Testis (tissue), 3 donors: Measurements from ENCODE around the gene VWC2. TPM values are rescaled to one million over a fixed set of nuclear protein-coding genes. Genes with fewer than 3 reads are reported as not detected.

Experiments used
- DNase-seq: peaks from one replicate; pipeline ENCODE4 v3.0.0-alpha.2; 2019
- H3K27ac ChIP-seq, 2 donors: fragments of 200-600 bp; sonication (generic); one replicate each; pipeline ENCODE4 v1.5.1; 2019
- H3K27me3 ChIP-seq: fragments of 200-600 bp; sonication (generic); one replicate; pipeline ENCODE4 v1.5.1; 2019
- H3K36me3 ChIP-seq: fragments of 200-600 bp; sonication (generic); one replicate; pipeline ENCODE4 v1.5.1; 2017; ENCODE audit warnings: low read depth; ENCODE audit errors: missing control alignments
- H3K4me1 ChIP-seq: fragments of 200-600 bp; sonication (generic); one replicate; pipeline ENCODE4 v1.5.1; 2019
- H3K4me3 ChIP-seq, 2 donors: fragments of 200-600 bp; sonication (generic); one replicate each; pipeline ENCODE4 v1.5.1; 2017 to 2019
- H3K9me3 ChIP-seq: fragments of 200-600 bp; sonication (generic); one replicate; pipeline ENCODE4 v1.5.1; 2017
- CTCF ChIP-seq, 3 experiments: fragments of 450-650 bp in 2 of 3; fragments of 200-600 bp in 1 of 3; sonication (generic) in 1 of 3; IDR thresholded peaks; one replicate each; pipeline ENCODE4 v1.5.1; 2016 to 2019; ENCODE audit warnings: antibody characterized with exemption in 3 of 3, mild to moderate bottlenecking in 2 of 3, moderate library complexity in 1 of 3
- POLR2A ChIP-seq: fragments of 450-650 bp; IDR thresholded peaks from one replicate; pipeline ENCODE4 v1.6.1; 2017; ENCODE audit warnings: antibody characterized with exemption, mild to moderate bottlenecking, moderate library complexity
- WGBS, 2 donors: methylation state at CpG; one replicate each; pipeline ENCODE4 v1.1.5; 2018; 5-methylcytosine and 5-hydroxymethylcytosine counted together
- intact Hi-C: fragments of 100-400 bp; cut with DNase I; formaldehyde crosslinking; loops from one replicate; pipeline ENCODE4 v1.15.1; 2023; ENCODE audit warnings: low total_unique reads
- polyA plus RNA-seq: library from polyadenylated mRNA; stranded (reverse); fragments of 350-450 nt; fragmentation: Illumina TruSeq; extraction: RNeasy Lipid Tissue Mini Kit (QIAGEN cat#74804); gene quantifications from one replicate; pipeline ENCODE4 v1.2.3, GENCODE V29; 2014; ENCODE audit warnings: low read depth, low replicate concordance; ENCODE audit not compliant: insufficient read depth
- total RNA-seq, 2 donors: library from RNA; depleted of rRNA; stranded (reverse); fragments of >200 nt; gene quantifications; one replicate each; pipeline ENCODE4 v1.2.3, GENCODE V29; 2016

VWC2 gene
- total and polyA plus RNA-seq, 3 donors from 2014 or later, result 0.08 to 0.31 (median 0.19) TPM

- WGBS, 2 donors, result 70 to 82% methylated on average over 1 of the region's 1 CpG
- Histone ChIP-seq H3K4me1 (no peaks in the 10 kb centered on the region), H3K9me3 (no peaks in the 10 kb centered on the region), H3K4me3 (no peak overlapping the region), H3K27ac (no peak overlapping the region), H3K27me3 (no peaks in the 10 kb centered on the region), H3K36me3 (no peaks in the 10 kb centered on the region)
- no peak for TF ChIP-seq CTCF (IDR thresholded peaks at IDR 0.05)
- DNase-seq, result no peak
- intact Hi-C loops, result no loop called here
Observed at GRCh38 chr7:49766966-49767365, 6.5 kb upstream of the VWC2 start.

DNA sequence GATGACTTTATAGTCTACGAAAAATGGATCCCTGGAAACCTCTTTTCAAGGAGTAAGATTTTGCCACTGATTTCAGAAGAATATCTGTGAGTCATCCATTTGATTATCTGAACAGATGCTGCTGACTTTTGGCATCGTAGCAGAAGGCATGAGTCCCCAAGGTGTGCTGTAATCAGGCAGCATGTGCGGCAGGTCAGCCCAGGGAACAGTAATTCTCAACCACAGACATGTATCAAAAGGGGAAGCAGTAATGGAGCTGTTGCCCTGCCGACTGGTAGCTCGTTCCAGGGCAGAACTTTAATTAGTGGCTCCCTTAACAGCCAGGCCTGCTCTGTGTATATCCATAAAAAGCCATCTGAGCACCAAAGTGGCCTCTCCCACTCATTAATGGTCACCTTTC, 5.7 kb upstream of the VWC2 start:
- Histone ChIP-seq H3K27me3 (no peaks in the 10 kb centered on the region), H3K9me3 (no peaks in the 10 kb centered on the region), H3K36me3 (no peaks in the 10 kb centered on the region), H3K27ac (no peak overlapping the region), H3K4me3 (no peak overlapping the region), H3K4me1 (no peaks in the 10 kb centered on the region)
- TF ChIP-seq CTCF (IDR thresholded peaks at IDR 0.05) (no peak), POLR2A (no peak)
- 82 to 88% methylated on average over 5 of the region's 5 CpGs for WGBS, 2 donors
- intact Hi-C loops, result no loop called here
- DNase-seq, result no peak

DNA sequence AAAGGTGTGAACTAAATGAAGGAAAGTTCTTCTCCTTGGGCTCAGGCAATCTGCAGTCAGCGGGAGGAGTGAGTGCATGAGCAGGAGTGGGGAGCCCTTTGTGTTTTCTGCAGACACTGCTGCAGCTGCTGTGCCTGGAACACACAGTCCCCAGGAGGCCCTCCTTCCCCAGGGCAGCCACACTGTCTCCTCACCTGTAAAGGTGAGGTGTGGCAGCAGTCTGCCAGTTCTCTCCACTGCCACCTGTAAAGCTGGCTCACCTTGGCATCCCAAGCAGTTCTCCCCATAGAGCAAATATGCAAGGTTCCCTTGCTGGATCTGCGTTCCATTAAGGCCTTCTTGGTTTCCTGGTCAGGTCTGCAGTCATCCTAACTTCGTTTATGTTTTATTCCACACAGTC, 5.2 kb upstream of the VWC2 start:
- no peak for TF ChIP-seq POLR2A
- no peak for TF ChIP-seq CTCF (IDR thresholded peaks at IDR 0.05)
- Histone ChIP-seq H3K27me3 (no peaks in the 10 kb centered on the region), H3K4me1 (no peaks in the 10 kb centered on the region), H3K36me3 (no peaks in the 10 kb centered on the region), H3K27ac (no peak overlapping the region), H3K4me3 (no peak overlapping the region), H3K9me3 (no peaks in the 10 kb centered on the region)
- intact Hi-C loops, result no loop called here
- DNase-seq, result no peak
- WGBS, 2 donors, result 65 to 85% methylated on average over 3 of the region's 3 CpGs

- TF ChIP-seq POLR2A, result no peak
- TF ChIP-seq CTCF (IDR thresholded peaks at IDR 0.05), result no peak
- no peaks in the 10 kb centered on the region for H3K36me3 ChIP-seq
- no peaks in the 10 kb centered on the region for H3K9me3 ChIP-seq
- no peak overlapping the region for H3K27ac ChIP-seq
- H3K4me3 ChIP-seq, result no peak overlapping the region
- H3K27me3 ChIP-seq, result no peaks in the 10 kb centered on the region
- intact Hi-C loops, result no loop called here
- no peaks in the 10 kb centered on the region for H3K4me1 ChIP-seq
- 57 to 74% methylated on average over 3 of the region's 3 CpGs for WGBS, 2 donors
- no peak for DNase-seq
Observed at GRCh38 chr7:49768835-49769234, 4.6 kb upstream of the VWC2 start.

DNA sequence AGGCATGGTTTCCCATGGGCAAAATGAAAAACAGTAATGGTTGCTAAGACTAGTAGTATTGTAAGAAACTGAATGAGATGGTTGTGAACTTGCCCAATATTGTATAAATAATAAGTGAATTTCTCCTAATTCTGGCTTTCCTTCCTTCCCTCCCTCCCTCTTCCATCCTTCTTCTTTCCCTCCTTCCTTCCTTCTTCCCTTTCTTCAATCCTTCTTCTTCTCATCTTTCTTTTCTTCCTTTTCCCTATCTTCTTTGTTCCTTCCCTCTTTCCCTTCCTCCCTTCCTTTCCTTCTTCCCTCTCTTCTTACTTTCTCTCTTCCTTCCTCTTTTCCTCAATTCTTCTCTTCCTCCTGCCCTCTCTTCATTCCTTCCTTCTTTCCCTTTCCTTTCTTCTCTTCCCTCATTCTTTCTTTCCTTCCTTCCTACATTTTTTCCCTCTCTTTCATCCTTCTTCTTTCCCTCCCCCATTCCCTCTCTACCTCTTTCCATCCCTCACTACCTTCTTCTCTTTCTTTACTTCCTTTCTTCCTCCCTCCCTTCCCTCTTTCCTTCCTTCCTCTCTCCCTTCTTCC, 4.1 kb upstream of the VWC2 start:
- Histone ChIP-seq H3K27me3 (no peaks in the 10 kb centered on the region), H3K9me3 (no peaks in the 10 kb centered on the region), H3K4me1 (no peaks in the 10 kb centered on the region), H3K36me3 (no peaks in the 10 kb centered on the region), H3K4me3 (no peak overlapping the region), H3K27ac (no peak overlapping the region)
- TF ChIP-seq POLR2A (no peak), CTCF (IDR thresholded peaks at IDR 0.05) (no peak)
- intact Hi-C loops, result no loop called here
- DNase-seq, result no peak
